Activated naive CD4-positive, alpha-beta T cell treated with anti-CD3 and anti-CD28 coated beads, Interleukin-2, amount 50 U/mL, for 24 hours (primary cell): ENCODE data around the gene CPNE5.

ENCODE experiments used
- H3K27ac Mint-ChIP-seq: one replicate; pipeline ENCODE4 v1.8.0; 2021; ENCODE audit warnings: mild to moderate bottlenecking, mixed read lengths
- H3K27me3 Mint-ChIP-seq: one replicate; pipeline ENCODE4 v1.8.0; 2021; ENCODE audit warnings: mixed read lengths
- H3K36me3 Mint-ChIP-seq: one replicate; pipeline ENCODE4 v1.8.0; 2021; ENCODE audit warnings: mixed read lengths
- H3K4me1 Mint-ChIP-seq: one replicate; pipeline ENCODE4 v1.8.0; 2021; ENCODE audit warnings: mixed read lengths
- H3K4me3 Mint-ChIP-seq: one replicate; pipeline ENCODE4 v1.8.0; 2021; ENCODE audit warnings: mild to moderate bottlenecking, mixed read lengths
- H3K9me3 Mint-ChIP-seq: one replicate; pipeline ENCODE4 v1.8.0; 2021; ENCODE audit warnings: mixed read lengths

CPNE5 gene

GRCh38 chr6:36759148-36759759 is 80.0 kb downstream of the CPNE5 start:
- Mint-ChIP-seq H3K27ac (no peak overlapping the region), H3K4me3 (no peak overlapping the region), H3K9me3 (no peaks in the 10 kb centered on the region), H3K27me3 (no peaks in the 10 kb centered on the region), H3K4me1 (peaks cover 40% of the 10 kb centered on the region), H3K36me3 (no peaks in the 10 kb centered on the region)

- H3K27me3 Mint-ChIP-seq: no peaks in the 10 kb centered on the region
- no peaks in the 10 kb centered on the region for H3K36me3 Mint-ChIP-seq
- H3K27ac Mint-ChIP-seq: no peak overlapping the region
- peaks cover 43% of the 10 kb centered on the region for H3K4me1 Mint-ChIP-seq
- no peaks in the 10 kb centered on the region for H3K9me3 Mint-ChIP-seq
- H3K4me3 Mint-ChIP-seq: no peak overlapping the region
These were observed 80.6 kb downstream of the CPNE5 start for GRCh38 chr6:36758516-36759147.

- Mint-ChIP-seq H3K27me3 (no peaks in the 10 kb centered on the region), H3K4me1 (peaks cover 43% of the 10 kb centered on the region), H3K36me3 (no peaks in the 10 kb centered on the region), H3K27ac (no peak overlapping the region), H3K4me3 (no peak overlapping the region), H3K9me3 (no peaks in the 10 kb centered on the region)
These were observed 81.2 kb downstream of the CPNE5 start for GRCh38 chr6:36757943-36758508.

- H3K4me3 Mint-ChIP-seq: peak overlapping the region; percentile 37
- no peaks in the 10 kb centered on the region for H3K36me3 Mint-ChIP-seq
- no peak overlapping the region for H3K27ac Mint-ChIP-seq
- H3K4me1 Mint-ChIP-seq: peaks cover 48% of the 10 kb centered on the region
- H3K9me3 Mint-ChIP-seq: no peaks in the 10 kb centered on the region
- no peaks in the 10 kb centered on the region for H3K27me3 Mint-ChIP-seq
These were observed 82.0 kb downstream of the CPNE5 start for GRCh38 chr6:36757206-36757605.

- Mint-ChIP-seq H3K9me3 (no peaks in the 10 kb centered on the region), H3K4me3 (no peak overlapping the region), H3K27me3 (no peaks in the 10 kb centered on the region), H3K27ac (peak overlapping the region; percentile 87), H3K4me1 (peaks cover 49% of the 10 kb centered on the region), H3K36me3 (no peaks in the 10 kb centered on the region)
These were observed 82.5 kb downstream of the CPNE5 start for GRCh38 chr6:36756786-36757185.

- Mint-ChIP-seq H3K27me3 (no peaks in the 10 kb centered on the region), H3K4me1 (peaks cover 49% of the 10 kb centered on the region), H3K36me3 (no peaks in the 10 kb centered on the region), H3K4me3 (peak overlapping the region; percentile 65), H3K27ac (peak overlapping the region; percentile 87), H3K9me3 (no peaks in the 10 kb centered on the region)
These were observed 83.6 kb downstream of the CPNE5 start for GRCh38 chr6:36755435-36756348.

GRCh38 chr6:36754582-36755434 is 84.4 kb downstream of the CPNE5 start:
- peak overlapping the region; percentile 87 for H3K27ac Mint-ChIP-seq
- no peaks in the 10 kb centered on the region for H3K27me3 Mint-ChIP-seq
- H3K36me3 Mint-ChIP-seq: no peaks in the 10 kb centered on the region
- H3K4me3 Mint-ChIP-seq: peak overlapping the region; percentile 65
- no peaks in the 10 kb centered on the region for H3K9me3 Mint-ChIP-seq
- H3K4me1 Mint-ChIP-seq: peaks cover 49% of the 10 kb centered on the region

GRCh38 chr6:36753671-36754405 is 85.4 kb downstream of the CPNE5 start:
- Mint-ChIP-seq H3K27ac (peak overlapping the region; percentile 72), H3K4me3 (no peak overlapping the region), H3K9me3 (no peaks in the 10 kb centered on the region), H3K27me3 (no peaks in the 10 kb centered on the region), H3K36me3 (no peaks in the 10 kb centered on the region), H3K4me1 (peaks cover 44% of the 10 kb centered on the region)

GRCh38 chr6:36752886-36753506 is 86.2 kb downstream of the CPNE5 start:
- Mint-ChIP-seq H3K27me3 (no peaks in the 10 kb centered on the region), H3K4me1 (peaks cover 44% of the 10 kb centered on the region), H3K27ac (no peak overlapping the region), H3K36me3 (no peaks in the 10 kb centered on the region), H3K4me3 (no peak overlapping the region), H3K9me3 (no peaks in the 10 kb centered on the region)

GRCh38 chr6:36752187-36752885 is 86.9 kb downstream of the CPNE5 start:
- no peak overlapping the region for H3K4me3 Mint-ChIP-seq

GRCh38 chr6:36751833-36752186 is 87.4 kb downstream of the CPNE5 start:
- Mint-ChIP-seq H3K27me3 (no peaks in the 10 kb centered on the region), H3K36me3 (no peaks in the 10 kb centered on the region), H3K9me3 (no peaks in the 10 kb centered on the region), H3K4me1 (peaks cover 35% of the 10 kb centered on the region), H3K4me3 (no peak overlapping the region), H3K27ac (peak overlapping the region; percentile 36)

More at GRCh38 chr6:36752187-36752885, 86.9 kb downstream of the CPNE5 start:
- peak overlapping the region; percentile 89 for H3K27ac Mint-ChIP-seq
- no peaks in the 10 kb centered on the region for H3K36me3 Mint-ChIP-seq
- H3K27me3 Mint-ChIP-seq: no peaks in the 10 kb centered on the region
- H3K4me1 Mint-ChIP-seq: peaks cover 40% of the 10 kb centered on the region
- H3K9me3 Mint-ChIP-seq: no peaks in the 10 kb centered on the region

- no peaks in the 10 kb centered on the region for H3K27me3 Mint-ChIP-seq
- H3K4me3 Mint-ChIP-seq: no peak overlapping the region
- H3K9me3 Mint-ChIP-seq: no peaks in the 10 kb centered on the region
- peaks cover 27% of the 10 kb centered on the region for H3K4me1 Mint-ChIP-seq
- H3K36me3 Mint-ChIP-seq: no peaks in the 10 kb centered on the region
- no peak overlapping the region for H3K27ac Mint-ChIP-seq
These were observed 88.2 kb downstream of the CPNE5 start for GRCh38 chr6:36751091-36751490.

GRCh38 chr6:36749829-36750489 is 89.3 kb downstream of the CPNE5 start:
- Mint-ChIP-seq H3K36me3 (no peaks in the 10 kb centered on the region), H3K27ac (no peak overlapping the region), H3K27me3 (no peaks in the 10 kb centered on the region), H3K4me1 (peaks cover 16% of the 10 kb centered on the region), H3K9me3 (no peaks in the 10 kb centered on the region), H3K4me3 (no peak overlapping the region)
